Effector CD8-positive, alpha-beta T cell (primary cell): Measurements from ENCODE around the gene FBXO44.

ENCODE experiments used
- DNase-seq: peaks from one replicate; lab custom pipeline; 2025; lab: John Stamatoyannopoulos, UW

Gene FBXO44

DNA sequence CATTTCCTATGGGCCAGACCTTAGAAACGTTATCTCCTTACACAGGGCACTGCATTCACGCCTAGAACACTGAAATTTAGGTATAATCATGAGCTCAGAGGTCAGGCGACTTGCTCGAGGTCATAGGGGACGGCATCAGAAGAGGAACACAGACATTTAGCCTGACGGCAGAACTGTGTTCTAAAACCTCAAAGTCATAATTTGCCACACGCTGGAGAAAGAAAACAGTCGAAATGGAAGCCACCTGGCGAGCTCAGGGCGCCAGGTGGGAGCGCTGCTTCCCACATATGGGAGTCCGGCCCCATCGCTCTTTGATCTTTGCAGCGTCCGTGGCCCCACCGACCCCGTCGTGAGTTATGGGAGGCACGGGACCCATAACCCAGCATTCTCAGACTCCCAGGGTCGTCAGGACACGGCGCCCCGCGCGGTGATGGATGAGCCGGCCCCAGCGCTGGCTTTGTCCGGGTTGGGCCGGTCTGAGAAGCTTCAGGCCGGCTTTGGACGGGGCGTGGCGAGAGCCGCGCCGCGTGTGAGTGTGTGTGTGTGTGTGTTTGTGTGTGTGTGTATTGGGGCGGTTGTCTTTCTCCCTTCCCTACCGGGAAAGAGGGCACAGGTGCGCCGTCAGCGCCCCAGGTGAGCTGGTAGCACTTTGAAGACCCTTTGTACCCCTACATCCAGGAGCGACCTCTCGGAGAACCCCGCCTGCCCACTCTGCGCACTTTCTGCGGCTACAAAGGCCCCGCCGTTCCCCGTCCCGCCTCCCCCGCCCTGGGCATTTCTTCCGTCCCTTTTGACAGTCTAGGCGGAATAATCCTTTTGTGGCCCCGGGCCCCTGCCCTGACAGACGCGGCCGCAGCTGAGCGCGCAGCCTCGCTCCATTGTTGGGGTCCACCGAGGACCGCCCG is 36.0 kb downstream of the FBXO44 start:
- DNase-seq: no peak

DNA sequence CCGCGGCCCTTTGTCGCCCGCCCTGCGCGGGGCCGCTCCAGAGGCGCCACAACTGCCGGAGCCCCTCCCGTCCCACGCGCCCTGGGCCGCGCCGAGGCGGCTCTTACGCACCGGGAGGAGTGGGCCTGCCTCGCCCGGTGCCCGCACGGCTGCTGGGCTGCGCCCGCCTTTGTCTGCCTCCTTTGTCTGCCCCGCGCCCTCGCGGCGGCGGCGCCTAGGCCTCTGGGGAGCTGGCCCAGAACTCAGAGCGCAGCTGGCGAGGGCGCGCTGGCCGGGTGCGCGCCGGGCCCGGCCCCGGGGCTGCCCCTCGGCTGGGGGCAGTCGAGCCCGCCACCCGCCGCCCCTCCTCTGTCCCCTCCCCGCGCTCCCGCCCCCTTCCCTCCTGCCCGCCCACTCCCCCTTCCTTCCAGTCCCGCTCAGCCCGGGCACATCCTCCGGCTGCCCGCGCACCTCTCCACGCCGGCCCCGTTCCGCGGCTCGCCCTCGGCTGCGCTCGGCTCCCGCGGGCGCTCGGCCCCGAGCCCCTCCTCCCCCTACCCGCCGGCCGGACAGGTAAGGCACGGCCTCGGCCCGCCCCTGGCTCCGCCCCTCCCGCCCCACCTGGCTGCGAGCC is 36.7 kb downstream of the FBXO44 start, which contains the start of gene DRAXIN:
Gene DRAXIN, plus strand, starts transcription at position 409 of the 613 bp plus-strand sequence. CDS start 14,549 bp downstream, outside the sequence.
- no peak for DNase-seq

DNA sequence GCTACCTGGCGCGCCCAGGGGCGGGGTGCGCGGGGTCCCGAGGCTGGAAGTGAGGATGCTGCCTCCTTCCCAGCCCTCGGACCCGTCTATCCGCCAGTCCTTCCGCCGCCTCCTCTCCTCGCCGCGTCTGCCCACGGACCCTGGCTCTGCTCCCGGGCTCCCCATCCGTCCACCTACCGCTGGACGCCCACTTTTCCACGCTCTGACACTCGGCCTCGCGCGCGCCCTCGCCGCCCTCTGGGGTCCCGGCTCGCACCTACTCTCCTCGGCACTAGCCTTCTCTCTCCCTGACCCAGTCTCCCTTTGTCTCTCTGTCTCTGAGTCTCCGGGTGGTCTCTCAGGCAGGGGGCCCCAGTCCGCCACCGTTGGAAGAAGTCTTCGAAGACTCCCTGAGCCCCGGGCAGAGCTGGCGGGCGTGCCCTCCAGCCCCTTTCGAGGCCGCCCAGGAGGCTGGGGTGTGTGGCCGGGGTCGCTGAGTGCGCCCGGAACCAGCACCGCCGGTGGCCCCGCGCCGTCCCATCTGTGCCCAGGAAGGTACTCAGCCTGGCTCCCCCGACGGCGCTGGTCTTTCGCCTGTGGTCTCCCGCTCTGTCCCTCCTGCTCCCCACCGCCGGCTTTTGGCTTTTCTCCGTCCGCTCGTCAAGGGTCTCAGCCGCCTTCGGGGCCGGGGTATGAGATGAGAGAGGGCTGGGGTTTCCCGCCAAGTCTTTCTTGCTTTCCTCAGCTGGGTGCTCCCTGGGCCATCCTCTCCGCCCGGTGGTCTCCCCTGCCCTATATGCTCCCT is 37.4 kb downstream of the FBXO44 start:
- no peak for DNase-seq

DNA sequence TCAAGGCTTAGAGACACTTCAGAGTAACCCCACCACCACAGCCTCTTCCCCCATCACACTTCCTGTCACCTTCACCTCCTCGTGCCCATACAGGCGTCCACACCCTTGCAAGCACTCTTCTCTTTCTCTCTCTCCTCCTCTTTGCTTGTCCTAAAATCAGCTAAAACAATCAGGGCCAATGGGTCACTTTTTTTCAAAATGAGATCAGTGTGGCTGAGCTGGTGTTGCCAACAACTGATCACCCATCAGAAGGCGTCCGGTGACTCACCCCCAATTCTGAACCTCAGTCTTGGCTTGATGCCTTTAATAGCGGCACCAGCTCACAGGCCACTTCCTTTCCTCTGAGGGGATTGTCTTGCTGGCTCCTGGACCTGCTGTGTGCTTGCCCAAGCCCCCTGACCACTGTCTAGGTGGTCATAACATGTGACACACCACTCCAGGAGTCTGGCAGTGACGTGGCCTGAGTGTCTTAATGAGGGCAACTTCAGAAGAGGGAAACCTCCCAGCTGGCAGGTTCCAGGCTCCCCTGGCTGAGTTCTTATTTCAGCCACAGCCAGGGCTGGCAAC is 38.4 kb downstream of the FBXO44 start:
- no peak for DNase-seq

DNA sequence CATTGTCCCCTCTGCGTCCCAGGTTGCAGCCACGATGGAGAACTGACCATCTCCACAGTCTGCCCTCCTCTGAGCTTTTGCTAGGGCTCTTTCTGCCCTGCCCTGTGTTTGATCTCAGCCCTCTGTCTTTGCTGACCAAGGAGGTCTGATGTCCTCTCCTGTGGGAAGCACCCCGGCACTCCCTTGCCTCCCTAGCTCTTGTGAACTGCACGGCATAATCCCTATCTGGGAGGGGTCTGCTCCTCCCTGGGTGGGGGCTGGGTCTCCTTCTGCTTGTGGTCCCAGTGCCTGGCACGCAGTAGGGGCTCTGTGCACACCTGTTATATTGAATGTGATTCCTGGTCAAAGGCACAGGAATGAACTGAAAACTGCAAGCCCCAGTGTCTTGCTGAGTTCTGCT is 39.2 kb downstream of the FBXO44 start:
- DNase-seq: no peak

DNA sequence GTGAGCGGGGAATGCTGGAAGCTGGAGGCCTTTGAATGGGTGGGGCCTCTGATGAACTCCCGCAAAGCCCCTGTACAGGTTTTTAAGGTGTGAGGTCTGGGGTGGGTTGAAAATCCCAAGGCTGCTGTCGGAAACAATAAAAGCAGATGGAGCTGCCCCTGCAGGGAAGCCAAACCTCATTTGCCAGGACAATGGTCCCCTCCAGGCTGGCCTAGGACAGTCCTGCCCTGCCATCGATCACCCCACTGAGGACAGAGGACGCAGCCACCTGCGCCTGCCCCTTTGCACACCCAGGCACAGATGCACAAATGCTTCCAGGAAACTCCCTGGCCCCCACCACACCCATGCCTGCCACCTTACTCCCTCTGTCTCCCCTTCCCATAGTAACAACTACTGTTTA is 41.2 kb downstream of the FBXO44 start:
- no peak for DNase-seq

DNA sequence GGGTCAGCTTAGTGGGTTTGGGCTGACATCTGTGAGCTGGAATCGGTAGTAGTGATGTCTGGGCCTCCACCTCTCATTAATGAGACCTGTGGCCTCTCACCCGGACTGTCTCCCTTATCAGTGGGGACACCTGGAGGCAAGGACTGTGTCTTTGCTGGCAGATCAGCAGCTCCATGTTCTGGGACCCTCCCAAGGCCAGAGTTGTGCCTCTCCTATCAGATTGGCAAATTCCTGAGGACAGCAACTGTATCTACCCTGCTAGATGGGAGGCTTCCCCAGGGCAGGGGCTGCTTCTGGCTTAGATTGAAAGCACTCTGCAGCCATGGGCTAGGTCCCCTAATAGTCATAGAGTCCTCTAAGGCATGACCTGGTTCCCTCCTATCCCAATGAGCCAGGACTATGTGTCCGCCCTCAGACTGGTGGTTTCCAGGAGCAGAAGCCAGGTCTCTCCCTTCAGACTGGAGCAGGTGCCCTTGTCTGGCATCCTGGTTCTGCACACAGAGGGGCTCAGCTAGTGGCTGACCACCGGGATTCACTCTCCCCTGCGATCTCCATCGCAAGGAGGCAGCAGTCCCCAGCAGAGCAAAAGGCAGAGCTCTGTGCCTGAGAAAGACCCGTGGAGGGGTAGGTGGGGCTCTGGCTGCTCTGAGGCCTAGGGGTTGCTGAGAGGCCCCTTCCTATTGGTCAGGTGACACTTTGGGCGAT is 42.7 kb downstream of the FBXO44 start:
- no peak for DNase-seq

- DNase-seq: no peak
Measured at GRCh38 chr1:11697893-11698210, 43.2 kb downstream of the FBXO44 start.

GRCh38 chr1:11700601-11701467 is 46.2 kb downstream of the FBXO44 start:
- DNase-seq: no peak

GRCh38 chr1:11701551-11701961 is 46.9 kb downstream of the FBXO44 start:
- DNase-seq: no peak

DNA sequence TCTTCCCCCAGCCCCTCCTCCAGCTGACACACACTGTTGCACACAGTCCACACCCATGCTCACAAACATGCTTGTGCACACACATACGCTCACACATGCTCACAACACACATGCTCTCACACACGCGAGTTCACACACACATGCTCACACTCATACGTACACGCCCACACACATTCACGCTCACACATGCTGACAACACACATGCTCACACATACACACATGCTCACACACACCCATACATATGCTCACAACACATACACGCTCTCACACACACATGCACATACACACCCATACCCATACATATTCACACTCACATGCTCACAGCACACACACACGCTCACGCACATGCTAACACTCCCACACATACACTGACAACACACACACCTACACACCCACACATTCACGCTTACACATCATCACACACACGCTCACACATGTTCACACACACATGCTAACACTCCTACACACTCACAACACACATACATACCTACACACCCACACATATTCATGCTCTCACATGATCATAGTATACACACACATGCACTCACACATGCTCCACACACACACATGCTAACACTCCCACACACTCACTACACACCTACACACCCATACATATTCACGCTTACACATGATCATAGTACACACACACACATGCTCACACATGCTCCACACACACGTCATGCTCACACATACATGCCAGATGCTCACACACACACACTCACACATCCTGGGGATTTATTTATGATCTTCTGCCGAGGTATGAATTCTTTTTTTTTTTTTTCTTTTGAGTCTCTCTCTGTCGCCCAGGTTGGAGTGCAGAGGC is 47.5 kb downstream of the FBXO44 start:
- no peak for DNase-seq

- no peak for DNase-seq
Measured at GRCh38 chr1:11703357-11704193, 48.9 kb downstream of the FBXO44 start.

DNA sequence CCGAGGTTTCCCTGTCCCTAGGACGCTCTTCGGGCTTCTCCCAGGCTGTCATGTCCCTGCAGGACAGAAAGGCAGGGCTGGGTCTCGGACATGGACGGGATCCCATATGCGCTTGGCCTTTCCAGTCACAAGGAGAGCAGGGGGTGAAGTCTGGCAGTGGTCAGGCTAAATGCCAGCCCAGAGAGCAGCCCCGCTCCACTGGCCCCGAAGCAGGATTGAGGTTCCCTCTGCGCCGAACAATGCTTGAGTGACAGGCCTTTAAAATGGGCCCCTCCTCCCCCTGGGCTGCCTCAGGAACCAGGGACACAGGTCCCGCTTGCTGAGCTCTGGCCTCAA is 49.5 kb downstream of the FBXO44 start:
- DNase-seq: no peak

DNA sequence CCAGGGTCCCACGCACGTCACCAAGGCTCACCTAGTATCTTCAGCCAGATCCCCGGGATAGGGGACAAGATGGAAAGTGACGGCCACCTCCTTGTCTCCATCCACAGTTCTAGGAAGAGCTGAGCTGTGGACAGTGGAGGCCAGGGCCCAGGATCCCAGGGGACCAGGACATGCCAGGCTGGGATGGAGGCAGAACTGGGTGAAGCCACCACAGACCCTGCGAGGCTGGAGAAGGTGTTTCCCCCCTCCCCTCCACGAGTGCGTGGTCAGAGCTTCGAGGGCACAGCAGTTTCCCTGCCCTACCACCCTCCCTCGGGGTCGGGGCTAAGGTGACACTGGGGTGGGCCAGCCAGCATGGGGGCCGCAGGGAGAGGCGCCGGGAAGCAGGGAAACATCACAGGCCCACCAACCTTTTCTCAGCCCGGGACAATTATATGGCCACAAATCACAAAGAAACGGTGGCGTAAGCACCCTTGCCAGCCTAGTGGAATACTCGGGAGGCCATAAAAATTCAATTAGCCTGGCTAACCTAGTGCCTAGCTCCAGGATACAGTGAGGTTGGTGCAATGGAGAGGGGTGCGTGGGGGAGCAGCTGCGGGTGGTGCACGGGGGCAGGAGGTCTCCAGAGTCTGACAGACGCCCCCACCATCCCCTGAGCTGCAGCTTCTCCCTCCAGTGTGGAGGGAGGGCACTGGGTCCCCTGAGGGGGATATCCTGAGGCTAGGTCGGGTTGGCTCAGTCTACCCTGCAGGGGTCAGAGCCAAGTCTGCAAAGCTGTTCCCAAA is 50.2 kb downstream of the FBXO44 start:
- DNase-seq: no peak

GRCh38 chr1:11705596-11705995 is 50.9 kb downstream of the FBXO44 start:
- no peak for DNase-seq

GRCh38 chr1:11706292-11706691 is 51.6 kb downstream of the FBXO44 start:
- no peak for DNase-seq

- no peak for DNase-seq
Measured at GRCh38 chr1:11707621-11708276, 53.1 kb downstream of the FBXO44 start.
